GM11168 (cell line): Measurements from ENCODE around the gene CFAP54.
"Not testable (repeated sequence)": the region's sequence is repeated elsewhere in the genome, so short reads cannot be mapped to it uniquely, and the experiment has no call there.

Experiments used
- in situ Hi-C: fragments of 300-500 bp; cut with MboI; formaldehyde crosslinking; loops from one replicate; pipeline ENCODE4 v1.12.0; 2022; ENCODE audit warnings: low sequenced_read_pairs; ENCODE audit not compliant: unreplicated experiment

CFAP54 gene

GRCh38 chr12:96473394-96474093 is 15.8 kb upstream of the CFAP54 start:
- in situ Hi-C loops = loop anchor here (10.0 kb wide), 1 partner anchor 69 kb away; the partner anchor contains the start of gene CDK17

- in situ Hi-C loops = loop anchor here (10.0 kb wide), 1 partner anchor 69 kb away; the partner anchor contains the start of gene CDK17
Measured at GRCh38 chr12:96474206-96474605, 15.2 kb upstream of the CFAP54 start.

- in situ Hi-C loops = loop anchor here (10.0 kb wide), 1 partner anchor 73 kb away; the partner anchor contains the start of gene CDK17
Measured at GRCh38 chr12:96478011-96478410, 11.4 kb upstream of the CFAP54 start.

- in situ Hi-C loops = no loop called here
Measured at GRCh38 chr12:96482086-96482485, 7.3 kb upstream of the CFAP54 start.

GRCh38 chr12:96483116-96483515 is 6.3 kb upstream of the CFAP54 start:
- in situ Hi-C loops = no loop called here

- in situ Hi-C loops = no loop called here
Measured at GRCh38 chr12:96486751-96487613, 2.4 kb upstream of the CFAP54 start.

GRCh38 chr12:96487634-96488033 is 1.7 kb upstream of the CFAP54 start:
- in situ Hi-C loops = no loop called here

GRCh38 chr12:96493106-96493505 is 3.7 kb downstream of the CFAP54 start:
- in situ Hi-C loops = no loop called here

GRCh38 chr12:96494154-96494553 is 4.8 kb downstream of the CFAP54 start:
- in situ Hi-C loops = not testable (repeated sequence)

- in situ Hi-C loops = no loop called here
Measured at GRCh38 chr12:96495155-96495554, 5.8 kb downstream of the CFAP54 start.

- in situ Hi-C loops = no loop called here
Measured at GRCh38 chr12:96495841-96496545, 6.6 kb downstream of the CFAP54 start.

GRCh38 chr12:96496944-96497343 is 7.6 kb downstream of the CFAP54 start:
- in situ Hi-C loops = no loop called here

- in situ Hi-C loops = no loop called here
Measured at GRCh38 chr12:96497855-96498254, 8.5 kb downstream of the CFAP54 start.

- in situ Hi-C loops = no loop called here
Measured at GRCh38 chr12:96500693-96501092, 11.3 kb downstream of the CFAP54 start.

- in situ Hi-C loops = no loop called here
Measured at GRCh38 chr12:96501133-96501761, 11.9 kb downstream of the CFAP54 start.

GRCh38 chr12:96501908-96502307 is 12.5 kb downstream of the CFAP54 start:
- in situ Hi-C loops = no loop called here

- in situ Hi-C loops = no loop called here
Measured at GRCh38 chr12:96502477-96502876, 13.1 kb downstream of the CFAP54 start.

GRCh38 chr12:96502949-96503532 is 13.7 kb downstream of the CFAP54 start:
- in situ Hi-C loops = no loop called here

- in situ Hi-C loops = no loop called here
Measured at GRCh38 chr12:96503976-96504375, 14.6 kb downstream of the CFAP54 start.

GRCh38 chr12:96506776-96507175 is 17.4 kb downstream of the CFAP54 start:
- in situ Hi-C loops = no loop called here
